ENCODE results near the gene KCNQ2.

KCNQ2 gene

DNA sequence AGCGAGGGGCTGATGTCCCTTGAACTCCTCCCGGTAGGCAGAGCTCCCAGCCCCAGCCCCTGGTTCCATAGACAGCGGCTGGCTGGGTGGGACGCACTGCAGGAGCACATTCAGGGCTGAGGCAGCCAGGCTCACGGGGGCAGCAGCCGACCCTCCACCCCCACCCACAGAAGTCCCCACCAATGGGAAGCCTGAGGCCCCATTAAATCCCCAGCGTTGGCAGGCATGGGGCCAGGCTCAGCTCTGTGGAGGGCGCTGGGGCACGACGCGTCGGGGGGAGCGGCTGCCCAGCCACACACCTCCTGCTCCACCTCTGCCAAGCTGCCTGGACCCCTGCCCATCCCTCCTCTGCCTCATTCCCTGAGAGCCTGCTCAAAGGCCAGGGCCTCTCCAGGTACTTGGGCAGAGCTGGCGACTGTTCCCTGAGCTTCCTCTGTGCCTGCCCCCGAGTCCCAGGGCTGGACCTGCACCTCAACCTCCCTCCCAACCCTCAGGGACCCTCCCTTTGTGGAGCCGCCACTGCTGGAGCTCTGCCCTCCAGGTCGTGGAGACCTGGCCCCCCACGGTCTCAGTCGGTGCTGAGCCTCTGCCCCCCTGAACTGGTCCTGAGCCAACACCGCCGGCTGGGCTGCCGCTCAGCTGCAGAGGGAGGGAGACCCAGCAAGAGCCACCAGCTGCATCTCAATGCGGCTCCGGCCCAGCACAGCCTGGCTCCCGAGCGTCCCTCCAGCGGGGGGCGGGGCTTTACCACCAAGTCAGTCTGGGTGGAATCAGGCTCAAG is 120.5 kb downstream of the KCNQ2 start:
- DNase-seq, result no peak

DNA sequence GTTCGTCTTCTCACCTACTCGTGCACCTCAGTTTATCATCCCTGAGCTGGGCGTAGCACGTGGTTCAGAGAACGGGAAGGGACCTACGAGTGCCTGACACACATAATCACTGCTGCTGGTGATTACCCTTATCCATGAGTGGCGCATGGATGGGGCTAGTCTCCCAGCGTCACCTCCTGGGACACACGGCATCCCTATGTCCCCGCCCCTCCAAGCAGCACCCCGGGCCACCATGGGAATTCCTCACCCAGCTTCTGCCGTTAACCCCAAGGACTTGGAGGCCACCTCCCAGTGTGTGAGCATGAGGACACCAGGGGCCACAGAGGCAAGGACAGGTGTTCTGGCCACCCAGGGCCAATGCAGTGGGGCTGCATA is 121.1 kb downstream of the KCNQ2 start:
- DNase-seq, result no peak

DNA sequence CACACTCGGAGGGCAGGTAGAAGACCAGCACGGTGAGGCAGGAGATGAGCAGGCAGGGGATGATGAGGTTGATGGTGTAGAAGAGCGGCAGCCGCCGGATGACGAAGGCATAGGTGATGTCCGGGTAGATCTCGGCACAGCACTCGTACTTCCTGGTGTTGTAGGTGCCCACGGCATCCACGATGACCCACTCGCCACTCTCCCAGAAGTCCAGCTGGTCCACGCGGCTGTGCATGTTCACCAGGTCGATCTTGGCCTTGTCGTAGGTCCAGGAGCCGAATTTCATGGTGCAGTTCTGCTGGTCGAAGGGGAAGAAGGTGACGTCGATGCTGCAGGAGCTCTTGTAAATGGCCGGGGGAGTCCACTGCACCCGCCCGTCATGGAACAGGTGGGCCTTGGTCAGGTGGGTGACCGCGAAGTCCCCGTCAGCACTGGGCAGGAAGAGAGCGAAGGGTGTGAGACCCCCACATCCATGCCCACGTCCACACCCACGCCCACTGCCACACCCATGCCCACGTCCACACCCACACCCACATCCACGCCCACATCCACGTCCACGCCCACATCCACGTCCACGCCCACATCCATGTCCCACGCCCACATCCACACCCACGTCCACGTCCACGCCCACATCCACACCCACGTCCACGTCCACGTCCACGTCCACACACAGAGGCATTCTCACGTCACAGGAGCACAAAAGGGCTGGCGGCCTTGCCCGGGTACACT is 121.7 kb downstream of the KCNQ2 start:
- no peak for DNase-seq

All from HCEC 1CT (cell line).